Measurements from ENCODE around the gene RABIF.

GRCh38 chr1:202915146-202915545, 26.2 kb upstream of the RABIF start:
- no peak for TF ChIP-seq CTCF (IDR thresholded peaks at IDR 0.05)
- no peak for TF ChIP-seq POLR2AphosphoS5 (IDR thresholded peaks at IDR 0.05)
- TF ChIP-seq POLR2A (IDR thresholded peaks at IDR 0.05), result no peak
- TF ChIP-seq EP300 (IDR thresholded peaks at IDR 0.05), result no peak

All from suprapubic skin (tissue), 4 donors.